ENCODE results near the gene MXD3.

Gene MXD3

GRCh38 chr5:177358370-177358819, 46.7 kb upstream of the MXD3 start:
- Histone ChIP-seq H3K4me1 (ENCODE audit: control insufficient read depth, insufficient read depth, low read length) (0 out of 2 replicates have a peak, but pooled peaks cover 2% of the 10 kb centered on the region), H3K27ac (ENCODE audit: extremely low read depth, low read depth, low read length) (no peak overlapping the region)

GRCh38 chr5:177357459-177358351, 46.0 kb upstream of the MXD3 start, which contains the start of gene RGS14:
RGS14 (plus strand) TSS chr5:177357924; CDS start chr5:177358025, 101 bp downstream.
- Histone ChIP-seq H3K4me3 (ENCODE audit: low read depth, low read length) (no peak within 1 kb of the TSS), H3K36me3 (ENCODE audit: control insufficient read depth in 2 of 2, insufficient read depth in 1 of 2, low read length in 2 of 2) (no peaks in the 10 kb centered on the region), H3K9me3 (ENCODE audit: control insufficient read depth, insufficient read depth, low read depth, low read length) (no peaks in the 10 kb centered on the region), H3K4me1 (ENCODE audit: control insufficient read depth, insufficient read depth, low read length) (0 out of 2 replicates have a peak, but pooled peaks cover under 1% of the 10 kb centered on the region), H3K27ac (ENCODE audit: extremely low read depth, low read depth, low read length) (no peak within 1 kb of the TSS)
- POLR2A ChIA-PET: no interaction called here
- CTCF ChIA-PET: interaction anchor here (0.5 to 1.4 kb wide), 2 partner anchors 9 kb away, joined by 3 to 4 read pairs; no protein-coding TSS in a partner anchor
- TF ChIP-seq ZNF146 (tag by site-specific recombination; IDR thresholded peaks at IDR 0.05) (no peak), ZNF670 (tag by site-specific recombination; IDR thresholded peaks at IDR 0.05; ENCODE audit: low read depth) (no peak), ZNF48 (tag by site-specific recombination; IDR thresholded peaks at IDR 0.05) (no peak), ZNF266 (tag by site-specific recombination; IDR thresholded peaks at IDR 0.05; ENCODE audit: low read depth) (no peak), ZNF692 (tag by site-specific recombination; IDR thresholded peaks at IDR 0.05) (no peak), ZNF791 (tag by site-specific recombination; IDR thresholded peaks at IDR 0.05) (no peak), ZNF239 (tag by site-specific recombination; IDR thresholded peaks at IDR 0.05) (no peak), SCRT1 (tag by site-specific recombination; IDR thresholded peaks at IDR 0.05; ENCODE audit: borderline replicate concordance) (no peak), ZNF558 (tag by site-specific recombination; IDR thresholded peaks at IDR 0.05) (no peak), ZNF624 (tag by site-specific recombination; IDR thresholded peaks at IDR 0.05) (no peak), HIC1 (tag by site-specific recombination; IDR thresholded peaks at IDR 0.05) (no peak), ZNF704 (tag by site-specific recombination; IDR thresholded peaks at IDR 0.05) (no peak)

More at GRCh38 chr5:177358370-177358819, 46.7 kb upstream of the MXD3 start:
- Histone ChIP-seq H3K4me3 (ENCODE audit: low read depth, low read length) (no peak overlapping the region), H3K36me3 (ENCODE audit: control insufficient read depth in 2 of 2, insufficient read depth in 1 of 2, low read length in 2 of 2) (no peaks in the 10 kb centered on the region), H3K9me3 (ENCODE audit: control insufficient read depth, insufficient read depth, low read depth, low read length) (no peaks in the 10 kb centered on the region)
- ChIA-PET POLR2A (no interaction called here), CTCF (interaction anchor here (0.8 to 1.4 kb wide), 3 partner anchors 9 to 20 kb away, joined by 3 to 4 read pairs (median 3); no protein-coding TSS in a partner anchor)
- TF ChIP-seq KLF8 (tag by site-specific recombination; IDR thresholded peaks at IDR 0.05) (no peak), PRDM10 (tag by site-specific recombination; IDR thresholded peaks at IDR 0.05) (peak; percentile 86), ZNF280C (tag by site-specific recombination; IDR thresholded peaks at IDR 0.05) (no peak), EGR2 (tag by site-specific recombination; IDR thresholded peaks at IDR 0.05; ENCODE audit: low read depth) (no peak)
